HG03095 (cell line): ENCODE data around the gene CHCHD6.

ENCODE experiments used
- ATAC-seq: cut with Tn5 transposase; IDR thresholded peaks from one replicate; pipeline ENCODE4 v1.9.1; 2021; ENCODE audit warnings: moderate library complexity; ENCODE audit not compliant: unreplicated experiment

The CHCHD6 gene

DNA sequence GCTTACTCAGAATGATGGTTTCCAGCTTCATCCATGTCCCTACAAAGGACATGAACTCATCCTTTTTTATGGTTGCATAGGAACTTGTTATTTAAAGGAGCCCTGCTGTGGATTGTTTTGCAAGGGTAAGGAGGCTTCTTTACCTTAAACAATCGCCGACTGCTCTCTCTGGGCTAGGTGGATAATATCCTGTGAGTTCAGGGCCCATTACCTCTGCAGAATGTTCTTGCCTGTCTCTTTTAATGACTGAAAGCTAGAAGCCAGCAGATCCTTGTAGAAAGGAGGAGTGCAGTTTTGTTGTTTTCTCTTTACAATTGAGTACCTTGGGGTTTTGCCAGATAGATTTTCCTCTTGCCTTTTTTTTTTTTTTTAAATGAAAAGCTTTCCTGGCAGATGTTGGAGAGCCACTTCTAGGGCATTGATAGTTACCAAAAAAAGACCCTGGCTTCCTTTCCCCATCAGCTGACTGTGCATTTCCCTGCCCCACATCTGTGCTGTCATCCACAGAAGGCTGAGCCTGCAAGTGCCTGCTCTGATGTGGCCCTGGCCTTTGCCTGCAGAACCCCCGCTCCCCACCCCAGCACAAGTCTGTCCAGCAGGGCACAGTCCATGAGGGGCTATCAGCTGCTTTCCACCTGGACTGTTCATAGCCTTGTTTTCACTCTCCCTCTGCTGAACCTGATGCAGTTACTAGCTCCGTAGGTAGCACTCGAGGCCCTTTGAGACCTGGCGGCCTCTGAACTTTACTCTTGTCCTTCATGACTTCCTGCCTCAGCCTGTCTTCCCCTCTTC is 113.1 kb downstream of the CHCHD6 start:
- no peak for ATAC-seq

GRCh38 chr3:126817781-126818180 is 113.7 kb downstream of the CHCHD6 start:
- ATAC-seq = no peak

DNA sequence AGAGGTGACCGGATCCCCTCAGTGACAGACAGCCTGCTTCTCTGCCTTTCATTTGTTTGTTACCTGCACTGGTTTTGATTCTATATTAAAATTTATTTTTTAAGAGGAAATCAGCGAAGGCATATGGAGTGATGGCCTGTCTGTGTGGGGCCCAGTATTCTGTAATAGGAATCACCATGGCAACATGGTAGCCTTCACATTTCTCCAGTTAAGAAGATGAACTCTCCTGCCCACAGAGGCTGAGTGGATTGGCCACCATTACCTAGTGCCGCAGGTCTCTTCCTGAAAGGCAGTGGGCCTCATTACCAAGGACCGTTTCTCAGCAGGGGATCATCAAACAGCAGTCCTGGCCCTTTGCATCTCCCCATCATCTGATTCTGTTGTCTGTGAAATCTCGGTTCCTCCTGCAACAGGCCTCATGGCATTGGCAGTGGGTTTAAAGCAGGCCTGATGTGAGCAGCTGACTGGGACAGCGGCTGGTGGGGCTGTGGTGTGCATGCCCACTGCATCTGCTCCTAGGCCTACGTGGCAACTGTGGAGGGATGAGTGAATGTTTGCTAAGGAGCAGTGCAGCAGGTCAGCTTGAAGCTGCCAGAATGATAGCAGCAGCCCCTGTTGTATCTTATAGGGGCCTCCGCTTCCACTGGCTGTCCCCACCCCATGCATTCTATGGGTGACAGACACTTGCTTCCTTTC is 114.5 kb downstream of the CHCHD6 start:
- ATAC-seq = no peak

- no peak for ATAC-seq
Observed at GRCh38 chr3:126826693-126827092, 122.7 kb downstream of the CHCHD6 start.

DNA sequence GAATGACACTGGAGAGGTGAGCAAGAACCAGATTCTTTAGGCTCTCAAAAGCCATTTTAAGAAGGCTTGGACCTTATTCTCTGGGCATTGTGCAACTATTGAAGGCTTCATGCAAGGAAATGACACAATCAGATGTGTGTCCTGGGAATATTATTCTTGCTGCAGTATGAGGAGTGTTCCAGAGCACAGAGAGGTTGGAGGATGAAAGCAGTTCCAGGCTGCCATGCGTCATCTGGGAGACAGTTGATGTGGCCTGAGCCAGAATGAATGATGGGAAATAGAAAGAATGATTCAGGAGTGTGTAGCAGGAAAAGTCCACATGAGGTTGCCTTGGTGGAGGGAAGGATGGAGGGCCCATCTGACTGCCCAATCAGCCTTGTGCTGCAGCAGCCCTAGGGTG is 123.1 kb downstream of the CHCHD6 start:
- ATAC-seq = no peak

DNA sequence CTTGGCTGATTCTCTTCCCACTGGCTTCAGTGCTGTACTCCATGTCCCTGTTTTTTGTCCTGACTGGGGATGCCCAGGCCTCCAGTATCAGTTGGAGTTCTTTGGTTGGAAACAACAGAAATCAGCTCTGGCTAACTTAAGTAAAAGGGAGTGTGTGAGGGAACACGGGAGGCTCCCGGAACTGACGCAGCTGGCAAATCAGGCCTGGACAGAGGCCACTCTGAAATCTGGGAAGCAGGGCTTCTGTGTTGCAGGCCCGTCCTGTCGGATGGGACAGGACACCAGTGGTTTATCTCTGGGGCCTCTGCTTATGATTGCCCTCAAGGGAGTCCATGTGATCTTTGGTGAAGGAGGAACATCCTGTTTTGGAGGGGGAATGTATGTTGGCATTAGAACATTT is 124.3 kb downstream of the CHCHD6 start:
- ATAC-seq = no peak

DNA sequence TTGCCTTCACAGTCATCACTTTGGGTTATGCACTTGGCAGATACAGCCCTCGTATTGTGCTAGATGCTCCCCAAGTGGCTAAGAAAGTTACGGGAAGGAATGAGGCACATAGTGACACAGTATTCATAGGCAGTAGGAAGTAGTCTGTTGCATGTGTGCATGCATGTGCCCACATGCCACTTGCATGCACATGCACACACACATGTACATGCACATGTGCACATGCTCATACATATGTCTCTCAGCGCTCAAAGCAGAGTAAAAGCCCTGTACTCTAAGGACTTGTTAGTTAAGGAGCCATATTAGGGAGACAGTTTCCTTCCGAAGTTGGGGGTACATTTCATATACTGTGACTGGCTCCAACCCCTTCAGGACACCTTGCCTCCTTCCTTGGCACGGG is 128.9 kb downstream of the CHCHD6 start:
- no peak for ATAC-seq

DNA sequence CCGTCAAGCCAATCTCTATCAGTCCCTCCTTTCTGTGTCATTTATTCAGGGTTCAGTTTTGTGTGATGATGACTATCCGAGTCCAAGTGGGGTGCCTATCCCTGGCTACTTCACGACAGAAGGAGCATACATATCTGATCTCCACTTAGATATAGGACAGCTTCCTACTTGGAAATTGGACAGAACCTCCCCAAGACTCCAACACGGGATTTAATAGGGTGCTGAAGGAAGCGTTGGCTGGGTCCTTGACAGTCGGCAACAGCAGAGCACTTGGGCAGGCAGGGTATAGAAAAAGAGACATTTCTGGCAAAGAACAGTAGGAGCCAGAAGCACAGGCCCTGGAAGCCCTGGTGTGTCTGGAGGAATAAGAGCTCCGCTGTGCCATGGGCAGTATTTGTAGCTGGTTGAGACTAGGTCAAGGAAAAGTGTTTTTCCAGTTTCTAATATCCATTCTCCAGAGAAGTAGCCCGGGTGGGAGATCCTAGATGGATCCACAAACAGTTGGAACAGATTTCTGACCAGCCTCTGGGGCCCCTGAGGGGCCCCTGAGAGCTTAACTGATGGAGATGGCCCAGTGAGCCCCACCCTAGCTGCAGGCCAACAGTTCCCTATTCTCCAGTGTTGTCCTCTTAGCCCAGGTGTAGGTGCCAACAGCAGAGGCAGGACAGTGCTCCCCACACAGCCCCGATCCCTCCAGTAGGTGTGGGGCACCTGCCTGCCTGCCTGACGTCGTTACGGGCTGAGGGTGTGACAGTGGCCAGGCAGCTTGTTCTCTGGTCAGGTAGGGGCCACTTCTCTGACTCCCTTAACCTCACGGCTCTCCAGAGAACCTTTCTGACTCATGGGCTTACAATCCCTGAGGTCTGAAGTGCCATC is 130.8 kb downstream of the CHCHD6 start:
- no peak for ATAC-seq

DNA sequence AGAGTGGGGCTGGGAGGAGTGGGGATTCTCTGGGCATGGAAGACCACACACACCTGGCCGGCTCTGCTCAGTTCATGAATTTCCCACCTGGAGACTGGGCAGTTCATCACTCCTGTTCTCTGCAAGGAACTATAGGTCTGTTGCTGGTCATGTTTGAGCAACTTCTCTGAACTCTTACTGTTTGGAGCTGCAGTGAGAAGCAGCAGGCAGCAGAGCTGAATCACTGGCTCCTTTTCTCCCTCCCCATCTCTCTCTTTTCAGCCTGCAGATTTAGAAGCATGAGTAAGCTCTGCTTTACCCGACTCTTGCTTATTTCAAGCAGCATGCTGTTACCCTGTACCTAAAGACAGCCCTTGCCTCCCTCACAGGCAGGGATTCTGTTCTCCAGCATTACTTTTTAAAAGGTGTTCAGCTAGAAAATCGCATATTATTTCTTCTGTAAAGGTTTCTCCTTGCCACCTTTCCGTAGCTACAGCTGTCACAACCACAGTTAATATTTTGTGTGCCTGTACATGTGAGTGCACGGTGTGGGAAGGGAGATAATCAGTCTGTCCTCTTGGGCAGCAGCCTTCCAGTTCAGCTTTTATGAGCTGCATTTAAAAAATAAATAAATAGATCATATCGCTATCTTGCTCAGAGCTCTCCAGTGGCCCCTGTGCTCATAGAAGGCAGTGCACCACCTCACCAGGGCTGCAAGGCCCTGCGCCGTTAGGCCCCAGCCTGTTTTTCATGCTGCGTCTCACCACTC is 131.6 kb downstream of the CHCHD6 start:
- no peak for ATAC-seq

DNA sequence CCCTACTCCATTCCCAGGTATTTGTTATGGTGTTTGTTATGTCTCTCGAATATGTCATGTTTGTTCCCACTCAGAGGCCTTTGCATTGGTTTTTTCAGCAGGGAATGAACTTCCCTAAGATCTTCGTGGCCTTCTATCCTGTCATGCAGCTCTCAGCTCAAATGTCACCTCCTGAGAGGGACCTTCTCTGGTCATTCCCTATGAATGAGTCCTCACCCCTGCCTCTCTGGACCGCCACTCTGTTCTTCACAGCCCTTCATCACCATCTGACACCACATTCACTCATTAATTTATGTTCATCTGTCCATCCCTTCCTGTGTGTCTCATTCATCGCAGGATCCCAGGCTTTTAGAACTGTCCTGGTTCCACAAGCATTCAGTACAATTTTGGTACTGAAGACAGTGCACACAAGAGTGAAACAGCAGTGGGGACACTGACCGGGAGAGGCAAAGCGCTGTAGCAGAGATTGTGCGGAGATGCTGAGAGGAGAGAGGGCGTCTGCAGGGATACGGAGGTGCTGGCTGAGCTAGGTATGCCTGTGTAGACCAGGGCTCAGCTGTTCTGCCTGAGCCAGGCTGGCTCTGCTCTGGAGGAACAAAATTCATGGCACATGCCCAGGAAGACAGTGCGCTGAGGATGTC is 132.3 kb downstream of the CHCHD6 start:
- no peak for ATAC-seq

GRCh38 chr3:126837773-126838172 is 133.7 kb downstream of the CHCHD6 start:
- no peak for ATAC-seq

GRCh38 chr3:126845920-126846715 is 142.1 kb downstream of the CHCHD6 start:
- ATAC-seq = no peak

GRCh38 chr3:126847061-126847460 is 143.0 kb downstream of the CHCHD6 start:
- ATAC-seq = no peak

- ATAC-seq = no peak
Observed at GRCh38 chr3:126848991-126849390, 145.0 kb downstream of the CHCHD6 start.

GRCh38 chr3:126849768-126850167 is 145.7 kb downstream of the CHCHD6 start:
- no peak for ATAC-seq

- no peak for ATAC-seq
Observed at GRCh38 chr3:126850370-126851085, 146.5 kb downstream of the CHCHD6 start.

GRCh38 chr3:126851382-126851781 is 147.3 kb downstream of the CHCHD6 start:
- ATAC-seq = no peak

GRCh38 chr3:126851934-126852333 is 147.9 kb downstream of the CHCHD6 start:
- no peak for ATAC-seq

GRCh38 chr3:126852511-126852910 is 148.5 kb downstream of the CHCHD6 start:
- ATAC-seq = no peak
